Ovary (tissue), 3 donors: Measurements from ENCODE around the gene EIF5AL1.

Experiments used
- CTCF ChIP-seq, 3 donors: fragments of 450-650 bp in 2 of 3; fragments of 200-600 bp in 1 of 3; IDR thresholded peaks; one replicate each; pipeline versions ENCODE4 v1.5.1 to v1.8.0; 2016 to 2022; ENCODE audit warnings: antibody characterized with exemption in 3 of 3, mild to moderate bottlenecking in 1 of 3
- EP300 ChIP-seq: sonication (generic); formaldehyde crosslinking; IDR thresholded peaks from one replicate; pipeline ENCODE4 v1.6.1; 2017; ENCODE audit warnings: antibody characterized with exemption
- POLR2A ChIP-seq: fragments of 450-650 bp; IDR thresholded peaks from one replicate; pipeline ENCODE4 v1.6.1; 2017; ENCODE audit warnings: antibody characterized with exemption, mild to moderate bottlenecking, moderate library complexity
- donor health status: DM: no; HTN: no; CAD: no.

- no peak for TF ChIP-seq CTCF (IDR thresholded peaks at IDR 0.05)
- no peak for TF ChIP-seq POLR2A
- TF ChIP-seq EP300: no peak
Measured at GRCh38 chr10:79472449-79472848, 39.9 kb upstream of the EIF5AL1 start.
